ENCODE data around the gene POP7.

POP7 gene

GRCh38 chr7:100686201-100686821 is 19.6 kb upstream of the POP7 start:
- no peak for TF ChIP-seq CTCF (IDR thresholded peaks at IDR 0.05)
- no peak overlapping the region for H3K9ac ChIP-seq
- no peaks in the 10 kb centered on the region for H3K36me3 ChIP-seq (ENCODE audit: control insufficient read depth, insufficient read depth, low read length)
- no peak overlapping the region for H2AFZ ChIP-seq
- no peak overlapping the region for H3K27ac ChIP-seq
- peaks cover 6% of the 10 kb centered on the region for H3K4me1 ChIP-seq
- H3K4me2 ChIP-seq (ENCODE audit: low read length), result no peak overlapping the region
- no peaks in the 10 kb centered on the region for H3K9me3 ChIP-seq (ENCODE audit: control insufficient read depth, low read length)
- H3K79me2 ChIP-seq, result peaks cover 30% of the 10 kb centered on the region
- no peak overlapping the region for H3K4me3 ChIP-seq (ENCODE audit: low read depth, low read length)
- no peaks in the 10 kb centered on the region for H3K27me3 ChIP-seq (ENCODE audit: control insufficient read depth, insufficient read depth, low read length)

GRCh38 chr7:100686822-100687211 is 19.1 kb upstream of the POP7 start:
- H3K79me2 ChIP-seq, result peaks cover 30% of the 10 kb centered on the region
- H2AFZ ChIP-seq, result no peak overlapping the region
- no peak for TF ChIP-seq CTCF (IDR thresholded peaks at IDR 0.05)
- no peak overlapping the region for H3K9ac ChIP-seq
- H3K27me3 ChIP-seq (ENCODE audit: control insufficient read depth, insufficient read depth, low read length), result no peaks in the 10 kb centered on the region
- H3K4me1 ChIP-seq, result peaks cover 6% of the 10 kb centered on the region
- H3K27ac ChIP-seq, result no peak overlapping the region
- H3K9me3 ChIP-seq (ENCODE audit: control insufficient read depth, low read length), result no peaks in the 10 kb centered on the region
- no peak overlapping the region for H3K4me3 ChIP-seq (ENCODE audit: low read depth, low read length)
- H3K36me3 ChIP-seq (ENCODE audit: control insufficient read depth, insufficient read depth, low read length), result no peaks in the 10 kb centered on the region
- H3K4me2 ChIP-seq (ENCODE audit: low read length), result no peak overlapping the region

- Histone ChIP-seq H3K27ac (no peak overlapping the region), H3K9ac (no peak overlapping the region), H2AFZ (no peak overlapping the region), H3K4me3 (ENCODE audit: low read depth, low read length) (no peak overlapping the region), H3K27me3 (ENCODE audit: control insufficient read depth, insufficient read depth, low read length) (no peaks in the 10 kb centered on the region), H3K4me1 (peaks cover 10% of the 10 kb centered on the region), H3K4me2 (ENCODE audit: low read length) (no peak overlapping the region), H3K36me3 (ENCODE audit: control insufficient read depth, insufficient read depth, low read length) (no peaks in the 10 kb centered on the region), H3K79me2 (peaks cover 34% of the 10 kb centered on the region), H3K9me3 (ENCODE audit: control insufficient read depth, low read length) (no peaks in the 10 kb centered on the region)
- TF ChIP-seq CTCF (IDR thresholded peaks at IDR 0.05), result no peak
Observed at GRCh38 chr7:100687261-100687660, 18.7 kb upstream of the POP7 start.

- Histone ChIP-seq H3K4me1 (peaks cover 16% of the 10 kb centered on the region), H3K4me2 (ENCODE audit: low read length) (no peak overlapping the region), H3K36me3 (ENCODE audit: control insufficient read depth, insufficient read depth, low read length) (no peaks in the 10 kb centered on the region), H2AFZ (no peak overlapping the region), H3K9ac (no peak overlapping the region), H3K27me3 (ENCODE audit: control insufficient read depth, insufficient read depth, low read length) (no peaks in the 10 kb centered on the region), H3K9me3 (ENCODE audit: control insufficient read depth, low read length) (no peaks in the 10 kb centered on the region), H3K4me3 (ENCODE audit: low read depth, low read length) (no peak overlapping the region), H3K27ac (no peak overlapping the region), H3K79me2 (peaks cover 36% of the 10 kb centered on the region)
- no peak for TF ChIP-seq CTCF (IDR thresholded peaks at IDR 0.05)
Observed at GRCh38 chr7:100687751-100688300, 18.1 kb upstream of the POP7 start.

- H3K9ac ChIP-seq, result no peak overlapping the region
- no peak overlapping the region for H3K4me3 ChIP-seq (ENCODE audit: low read depth, low read length)
- no peaks in the 10 kb centered on the region for H3K36me3 ChIP-seq (ENCODE audit: control insufficient read depth, insufficient read depth, low read length)
- H3K9me3 ChIP-seq (ENCODE audit: control insufficient read depth, low read length), result no peaks in the 10 kb centered on the region
- no peak overlapping the region for H3K27ac ChIP-seq
- peaks cover 36% of the 10 kb centered on the region for H3K79me2 ChIP-seq
- H3K4me2 ChIP-seq (ENCODE audit: low read length), result no peak overlapping the region
- no peak overlapping the region for H2AFZ ChIP-seq
- peaks cover 21% of the 10 kb centered on the region for H3K4me1 ChIP-seq
- no peak for TF ChIP-seq CTCF (IDR thresholded peaks at IDR 0.05)
- H3K27me3 ChIP-seq (ENCODE audit: control insufficient read depth, insufficient read depth, low read length), result no peaks in the 10 kb centered on the region
Observed at GRCh38 chr7:100688326-100688860, 17.5 kb upstream of the POP7 start.

Data from parathyroid adenoma (tissue), 2 donors.